Measurements from ENCODE around the gene AMMECR1. TPM values are rescaled to one million over a fixed set of nuclear protein-coding genes. Genes with fewer than 3 reads are reported as not detected.
"Not testable (repeated sequence)": the region's sequence is repeated elsewhere in the genome, so short reads cannot be mapped to it uniquely, and the experiment has no call there.

AMMECR1 gene
- total RNA-seq, 1 experiment from 2014 or later, result 34.4 TPM

- H3K4me3 ChIP-seq (ENCODE audit: insufficient read depth, low read depth, low read length), result no peak overlapping the region
- no peaks in the 10 kb centered on the region for H3K27me3 ChIP-seq (ENCODE audit: control insufficient read depth, insufficient read depth, low read length)
- H3K36me3 ChIP-seq (replicated peaks; ENCODE audit: control insufficient read depth, insufficient read depth, low read length), result no peaks in the 10 kb centered on the region
- DNase-seq, result no peak
Observed at GRCh38 chrX:110170029-110170428, 147.9 kb downstream of the AMMECR1 start.

- no peaks in the 10 kb centered on the region for H3K36me3 ChIP-seq (replicated peaks; ENCODE audit: control insufficient read depth, insufficient read depth, low read length)
- no peak overlapping the region for H3K4me3 ChIP-seq (ENCODE audit: insufficient read depth, low read depth, low read length)
- H3K27me3 ChIP-seq (ENCODE audit: control insufficient read depth, insufficient read depth, low read length), result no peaks in the 10 kb centered on the region
- DNase-seq, result no peak
Observed at GRCh38 chrX:110168585-110168984, 149.3 kb downstream of the AMMECR1 start.

- no peak overlapping the region for H3K4me3 ChIP-seq (ENCODE audit: insufficient read depth, low read depth, low read length)
- no peaks in the 10 kb centered on the region for H3K27me3 ChIP-seq (ENCODE audit: control insufficient read depth, insufficient read depth, low read length)
- no peaks in the 10 kb centered on the region for H3K36me3 ChIP-seq (replicated peaks; ENCODE audit: control insufficient read depth, insufficient read depth, low read length)
- DNase-seq, result peak; percentile 89
Observed at GRCh38 chrX:110167952-110168451, 149.9 kb downstream of the AMMECR1 start.

- Histone ChIP-seq H3K27me3 (ENCODE audit: control insufficient read depth, insufficient read depth, low read length) (no peaks in the 10 kb centered on the region), H3K36me3 (replicated peaks; ENCODE audit: control insufficient read depth, insufficient read depth, low read length) (no peaks in the 10 kb centered on the region), H3K4me3 (ENCODE audit: insufficient read depth, low read depth, low read length) (no peak overlapping the region)
- no peak for DNase-seq
Observed at GRCh38 chrX:110163488-110163887, 154.4 kb downstream of the AMMECR1 start.

DNA sequence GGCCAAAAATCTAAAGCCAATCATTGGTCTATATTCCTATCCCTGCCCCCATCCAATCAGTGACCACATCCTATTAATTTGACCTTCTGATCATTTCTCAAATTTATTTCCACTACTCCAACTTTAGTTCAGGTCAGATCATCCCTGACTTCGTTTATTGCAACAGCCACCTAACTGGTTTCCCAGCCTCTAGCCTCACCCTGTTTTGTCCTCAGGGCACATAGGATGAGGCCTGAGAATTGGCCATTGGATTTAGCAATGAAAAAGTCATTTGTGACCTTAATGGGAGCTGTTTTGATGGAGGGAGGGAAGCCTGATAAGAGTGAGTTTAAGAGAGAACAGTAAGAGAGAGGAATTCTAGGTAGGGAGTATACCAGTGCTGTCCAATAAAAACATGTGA is 155.0 kb downstream of the AMMECR1 start:
- DNase-seq, result no peak
- Histone ChIP-seq H3K4me3 (ENCODE audit: insufficient read depth, low read depth, low read length) (no peak overlapping the region), H3K36me3 (replicated peaks; ENCODE audit: control insufficient read depth, insufficient read depth, low read length) (no peaks in the 10 kb centered on the region), H3K27me3 (ENCODE audit: control insufficient read depth, insufficient read depth, low read length) (no peaks in the 10 kb centered on the region)

GRCh38 chrX:110162131-110162530 is 155.8 kb downstream of the AMMECR1 start:
- DNase-seq, result no peak
- H3K27me3 ChIP-seq (ENCODE audit: control insufficient read depth, insufficient read depth, low read length), result no peaks in the 10 kb centered on the region

DNA sequence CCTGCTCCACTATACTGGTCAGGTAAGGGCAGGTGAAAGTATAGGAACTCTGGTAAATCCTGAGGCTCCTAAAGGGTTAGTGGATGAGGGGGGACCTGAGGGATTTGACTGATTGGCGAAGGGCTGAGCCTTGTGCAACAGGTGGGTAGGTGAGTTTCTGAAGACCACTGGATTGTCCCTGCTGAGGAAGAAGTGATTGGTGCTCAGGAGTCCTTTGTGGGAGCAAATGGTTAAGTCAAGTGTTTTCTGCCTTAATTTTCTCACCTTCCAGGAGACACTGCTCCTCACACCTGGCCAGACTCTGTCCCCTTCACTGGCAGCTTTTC is 156.6 kb downstream of the AMMECR1 start:
- no peaks in the 10 kb centered on the region for H3K27me3 ChIP-seq (ENCODE audit: control insufficient read depth, insufficient read depth, low read length)
- H3K36me3 ChIP-seq (replicated peaks; ENCODE audit: control insufficient read depth, insufficient read depth, low read length), result no peaks in the 10 kb centered on the region
- no peak overlapping the region for H3K4me3 ChIP-seq (ENCODE audit: insufficient read depth, low read depth, low read length)
- no peak for DNase-seq

More at GRCh38 chrX:110162131-110162530, 155.8 kb downstream of the AMMECR1 start:
- no peaks in the 10 kb centered on the region for H3K36me3 ChIP-seq (replicated peaks; ENCODE audit: control insufficient read depth, insufficient read depth, low read length)
- no peak overlapping the region for H3K4me3 ChIP-seq (ENCODE audit: insufficient read depth, low read depth, low read length)

- no peaks in the 10 kb centered on the region for H3K27me3 ChIP-seq (ENCODE audit: control insufficient read depth, insufficient read depth, low read length)
- no peak for DNase-seq
- no peaks in the 10 kb centered on the region for H3K36me3 ChIP-seq (replicated peaks; ENCODE audit: control insufficient read depth, insufficient read depth, low read length)
- no peak overlapping the region for H3K4me3 ChIP-seq (ENCODE audit: insufficient read depth, low read depth, low read length)
Observed at GRCh38 chrX:110159865-110160264, 158.0 kb downstream of the AMMECR1 start.

DNA sequence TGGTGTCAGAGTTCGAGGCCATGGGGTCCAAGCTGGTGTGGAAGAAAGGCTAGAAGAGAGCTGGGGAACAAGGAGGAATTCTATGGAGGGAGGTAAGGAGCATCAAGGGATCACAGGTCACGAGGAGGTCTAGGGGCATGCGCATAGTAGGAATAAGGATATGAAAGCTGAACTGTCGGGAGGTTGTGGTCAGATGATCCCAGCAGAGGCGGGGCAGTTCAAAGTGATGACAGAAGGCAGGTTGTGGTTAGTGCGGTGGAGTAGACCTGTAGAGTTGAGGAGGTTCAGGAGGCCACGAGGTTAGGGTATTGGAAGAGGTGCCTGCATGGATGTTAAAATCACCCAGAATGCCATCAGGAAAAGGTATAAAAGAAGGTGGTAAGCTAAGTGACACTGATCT is 158.7 kb downstream of the AMMECR1 start:
- Histone ChIP-seq H3K4me3 (ENCODE audit: insufficient read depth, low read depth, low read length) (no peak overlapping the region), H3K27me3 (ENCODE audit: control insufficient read depth, insufficient read depth, low read length) (no peaks in the 10 kb centered on the region), H3K36me3 (replicated peaks; ENCODE audit: control insufficient read depth, insufficient read depth, low read length) (no peaks in the 10 kb centered on the region)
- no peak for DNase-seq

GRCh38 chrX:110157444-110157843 is 160.4 kb downstream of the AMMECR1 start:
- H3K27me3 ChIP-seq (ENCODE audit: control insufficient read depth, insufficient read depth, low read length), result no peaks in the 10 kb centered on the region
- H3K4me3 ChIP-seq (ENCODE audit: insufficient read depth, low read depth, low read length), result no peak overlapping the region
- H3K36me3 ChIP-seq (replicated peaks; ENCODE audit: control insufficient read depth, insufficient read depth, low read length), result no peaks in the 10 kb centered on the region
- DNase-seq, result no peak

GRCh38 chrX:110156167-110156754 is 161.6 kb downstream of the AMMECR1 start:
- no peaks in the 10 kb centered on the region for H3K36me3 ChIP-seq (replicated peaks; ENCODE audit: control insufficient read depth, insufficient read depth, low read length)
- H3K4me3 ChIP-seq (ENCODE audit: insufficient read depth, low read depth, low read length), result no peak overlapping the region
- DNase-seq, result no peak
- H3K27me3 ChIP-seq (ENCODE audit: control insufficient read depth, insufficient read depth, low read length), result no peaks in the 10 kb centered on the region

GRCh38 chrX:110155759-110156158 is 162.1 kb downstream of the AMMECR1 start:
- H3K27me3 ChIP-seq (ENCODE audit: control insufficient read depth, insufficient read depth, low read length), result no peaks in the 10 kb centered on the region
- DNase-seq, result no peak
- no peak overlapping the region for H3K4me3 ChIP-seq (ENCODE audit: insufficient read depth, low read depth, low read length)
- no peaks in the 10 kb centered on the region for H3K36me3 ChIP-seq (replicated peaks; ENCODE audit: control insufficient read depth, insufficient read depth, low read length)

- not testable (repeated sequence) for DNase-seq; H3K36me3 ChIP-seq (replicated peaks; ENCODE audit: control insufficient read depth, insufficient read depth, low read length); H3K27me3 ChIP-seq (ENCODE audit: control insufficient read depth, insufficient read depth, low read length); H3K4me3 ChIP-seq (ENCODE audit: insufficient read depth, low read depth, low read length)
Observed at GRCh38 chrX:110154328-110154727, 163.6 kb downstream of the AMMECR1 start.

DNA sequence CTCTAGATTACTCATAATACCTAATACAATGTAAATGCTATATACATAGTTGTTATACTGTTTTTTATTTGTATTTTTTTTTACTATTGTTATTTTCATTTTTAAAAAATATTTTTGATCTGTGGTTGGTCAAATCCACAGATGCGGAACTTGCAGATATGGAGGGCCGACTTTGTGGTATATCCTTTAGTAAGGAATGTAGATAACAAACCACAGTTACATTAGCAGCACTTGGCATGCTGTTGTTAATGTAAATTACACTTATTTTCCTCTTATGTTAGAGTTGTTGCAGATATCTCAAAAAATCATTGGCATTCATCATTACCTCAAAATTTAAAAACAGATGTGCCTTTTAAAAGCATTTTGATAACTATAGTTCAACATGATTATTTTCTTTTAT is 164.0 kb downstream of the AMMECR1 start:
- Histone ChIP-seq H3K4me3 (ENCODE audit: insufficient read depth, low read depth, low read length) (no peak overlapping the region), H3K36me3 (replicated peaks; ENCODE audit: control insufficient read depth, insufficient read depth, low read length) (no peaks in the 10 kb centered on the region), H3K27me3 (ENCODE audit: control insufficient read depth, insufficient read depth, low read length) (no peaks in the 10 kb centered on the region)
- DNase-seq, result no peak

DNA sequence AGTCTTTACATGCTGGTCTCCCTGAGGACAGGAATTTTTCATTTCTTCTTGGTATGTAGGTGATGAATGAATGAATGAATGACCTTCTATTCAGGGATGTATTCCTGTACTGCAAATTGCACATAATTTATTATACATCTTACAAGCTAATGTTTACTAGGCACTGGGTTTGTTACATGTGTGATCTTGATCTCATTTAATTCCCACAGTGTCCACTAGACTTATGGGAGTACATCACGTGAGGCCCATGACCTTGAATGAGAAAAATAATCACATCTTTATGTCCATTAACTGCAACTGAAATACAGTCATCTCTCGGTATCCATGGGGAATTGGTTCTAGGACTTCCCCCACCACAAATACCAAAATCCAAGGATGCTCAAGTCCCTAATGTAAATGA is 164.6 kb downstream of the AMMECR1 start:
- DNase-seq, result no peak
- Histone ChIP-seq H3K4me3 (ENCODE audit: insufficient read depth, low read depth, low read length) (no peak overlapping the region), H3K27me3 (ENCODE audit: control insufficient read depth, insufficient read depth, low read length) (no peaks in the 10 kb centered on the region), H3K36me3 (replicated peaks; ENCODE audit: control insufficient read depth, insufficient read depth, low read length) (no peaks in the 10 kb centered on the region)

GRCh38 chrX:110146521-110146920 is 171.4 kb downstream of the AMMECR1 start:
- H3K4me3 ChIP-seq (ENCODE audit: insufficient read depth, low read depth, low read length), result no peak overlapping the region
- H3K27me3 ChIP-seq (ENCODE audit: control insufficient read depth, insufficient read depth, low read length), result no peaks in the 10 kb centered on the region
- H3K36me3 ChIP-seq (replicated peaks; ENCODE audit: control insufficient read depth, insufficient read depth, low read length), result no peaks in the 10 kb centered on the region
- DNase-seq, result peak; percentile 66
